ENCODE results near the gene SFXN1.

SFXN1 gene

DNA sequence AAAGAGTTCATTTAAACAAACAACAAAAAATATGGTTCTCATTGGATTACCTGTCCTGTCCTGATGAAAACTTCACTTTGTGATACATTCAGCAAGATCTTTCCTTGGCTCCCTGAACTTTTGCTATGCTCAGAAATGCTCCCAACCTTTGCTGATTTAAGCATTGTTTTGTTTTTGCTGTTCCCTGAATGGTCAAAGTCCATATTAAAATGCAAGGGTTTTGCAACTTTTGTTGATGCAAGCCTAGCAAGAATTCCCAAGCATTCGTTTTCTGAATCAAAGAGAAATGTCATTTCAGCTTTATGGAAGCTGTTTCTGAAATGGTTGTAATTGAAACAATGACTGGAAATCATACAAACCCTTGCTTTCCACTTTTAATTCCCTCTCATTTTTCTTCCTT, 3.1 kb upstream of the SFXN1 start:
- H3K79me2 ChIP-seq (ENCODE audit: insufficient read depth, low read length), result peaks cover 18% of the 10 kb centered on the region
- TF ChIP-seq, protein P1, sequence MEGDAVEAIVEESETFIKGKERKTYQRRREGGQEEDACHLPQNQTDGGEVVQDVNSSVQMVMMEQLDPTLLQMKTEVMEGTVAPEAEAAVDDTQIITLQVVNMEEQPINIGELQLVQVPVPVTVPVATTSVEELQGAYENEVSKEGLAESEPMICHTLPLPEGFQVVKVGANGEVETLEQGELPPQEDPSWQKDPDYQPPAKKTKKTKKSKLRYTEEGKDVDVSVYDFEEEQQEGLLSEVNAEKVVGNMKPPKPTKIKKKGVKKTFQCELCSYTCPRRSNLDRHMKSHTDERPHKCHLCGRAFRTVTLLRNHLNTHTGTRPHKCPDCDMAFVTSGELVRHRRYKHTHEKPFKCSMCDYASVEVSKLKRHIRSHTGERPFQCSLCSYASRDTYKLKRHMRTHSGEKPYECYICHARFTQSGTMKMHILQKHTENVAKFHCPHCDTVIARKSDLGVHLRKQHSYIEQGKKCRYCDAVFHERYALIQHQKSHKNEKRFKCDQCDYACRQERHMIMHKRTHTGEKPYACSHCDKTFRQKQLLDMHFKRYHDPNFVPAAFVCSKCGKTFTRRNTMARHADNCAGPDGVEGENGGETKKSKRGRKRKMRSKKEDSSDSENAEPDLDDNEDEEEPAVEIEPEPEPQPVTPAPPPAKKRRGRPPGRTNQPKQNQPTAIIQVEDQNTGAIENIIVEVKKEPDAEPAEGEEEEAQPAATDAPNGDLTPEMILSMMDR (conservative IDR thresholded peaks at IDR 0.05; ENCODE audit: low read length), result no peak
- TF ChIP-seq EZH2phosphoT487 (IDR thresholded peaks at IDR 0.05; ENCODE audit: borderline replicate concordance), result no peak
- no peak overlapping the region for H3K9ac ChIP-seq (ENCODE audit: low read depth, low read length, poor library complexity, severe bottlenecking)
- H2AFZ ChIP-seq (ENCODE audit: low read length), result no peak overlapping the region
- no peaks in the 10 kb centered on the region for H3K9me3 ChIP-seq (ENCODE audit: insufficient read depth, low read depth, low read length)
- no peak overlapping the region for H3K4me2 ChIP-seq (ENCODE audit: low read depth, low read length, poor library complexity, severe bottlenecking)
- no peaks in the 10 kb centered on the region for H3F3A ChIP-seq (ENCODE audit: low read depth)
- H3K4me3 ChIP-seq (ENCODE audit: low read length, poor library complexity, severe bottlenecking), result no peak overlapping the region
- no peaks in the 10 kb centered on the region for H3K36me3 ChIP-seq (ENCODE audit: insufficient read depth, low read length)
- H3K9me2 ChIP-seq (replicated peaks; ENCODE audit: low read depth, low read length), result no peaks in the 10 kb centered on the region
- no peaks in the 10 kb centered on the region for H3K27me3 ChIP-seq (ENCODE audit: insufficient read depth, low read length, poor library complexity, severe bottlenecking)
- no peaks in the 10 kb centered on the region for H3K4me1 ChIP-seq (ENCODE audit: insufficient read depth, low read length, poor library complexity, severe bottlenecking)
- peaks cover 6% of the 10 kb centered on the region for H4K20me1 ChIP-seq (ENCODE audit: insufficient read depth, low read length, poor library complexity, severe bottlenecking)

DNA sequence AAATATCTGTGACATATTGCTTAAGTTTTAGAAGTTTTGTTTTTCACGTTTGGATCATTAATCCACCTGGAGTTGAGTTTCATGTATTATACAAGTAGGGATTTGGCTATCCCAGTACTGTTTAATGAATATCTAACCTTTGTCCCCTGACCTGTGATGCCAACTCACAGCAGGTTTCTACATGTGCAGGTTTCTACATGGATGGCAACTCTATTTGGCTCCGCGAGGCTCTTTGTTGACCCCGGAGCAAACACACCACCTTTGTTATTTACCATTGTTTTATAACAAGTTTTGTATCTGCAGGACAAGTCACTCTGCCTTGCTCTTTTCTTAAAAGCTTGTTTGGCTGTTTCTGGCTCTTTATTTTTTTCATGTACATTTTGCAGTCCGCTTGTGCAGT, 920 bp upstream of the SFXN1 start:
- no peaks in the 10 kb centered on the region for H3K9me3 ChIP-seq (ENCODE audit: insufficient read depth, low read depth, low read length)
- no peak overlapping the region for H2AFZ ChIP-seq (ENCODE audit: low read length)
- peaks cover 26% of the 10 kb centered on the region for H4K20me1 ChIP-seq (ENCODE audit: insufficient read depth, low read length, poor library complexity, severe bottlenecking)
- no peaks in the 10 kb centered on the region for H3K36me3 ChIP-seq (ENCODE audit: insufficient read depth, low read length)
- H3F3A ChIP-seq (ENCODE audit: low read depth), result no peaks in the 10 kb centered on the region
- no peak overlapping the region for H3K9ac ChIP-seq (ENCODE audit: low read depth, low read length, poor library complexity, severe bottlenecking)
- peaks cover 14% of the 10 kb centered on the region for H3K4me1 ChIP-seq (ENCODE audit: insufficient read depth, low read length, poor library complexity, severe bottlenecking)
- H3K27me3 ChIP-seq (ENCODE audit: insufficient read depth, low read length, poor library complexity, severe bottlenecking), result no peaks in the 10 kb centered on the region
- TF ChIP-seq, protein P1 (conservative IDR thresholded peaks at IDR 0.05; ENCODE audit: low read length), result no peak
- no peak for TF ChIP-seq EZH2phosphoT487 (IDR thresholded peaks at IDR 0.05; ENCODE audit: borderline replicate concordance)
- no peak overlapping the region for H3K4me2 ChIP-seq (ENCODE audit: low read depth, low read length, poor library complexity, severe bottlenecking)
- peaks cover 40% of the 10 kb centered on the region for H3K79me2 ChIP-seq (ENCODE audit: insufficient read depth, low read length)
- H3K4me3 ChIP-seq (ENCODE audit: low read length, poor library complexity, severe bottlenecking), result no peak overlapping the region
- no peaks in the 10 kb centered on the region for H3K9me2 ChIP-seq (replicated peaks; ENCODE audit: low read depth, low read length)

DNA sequence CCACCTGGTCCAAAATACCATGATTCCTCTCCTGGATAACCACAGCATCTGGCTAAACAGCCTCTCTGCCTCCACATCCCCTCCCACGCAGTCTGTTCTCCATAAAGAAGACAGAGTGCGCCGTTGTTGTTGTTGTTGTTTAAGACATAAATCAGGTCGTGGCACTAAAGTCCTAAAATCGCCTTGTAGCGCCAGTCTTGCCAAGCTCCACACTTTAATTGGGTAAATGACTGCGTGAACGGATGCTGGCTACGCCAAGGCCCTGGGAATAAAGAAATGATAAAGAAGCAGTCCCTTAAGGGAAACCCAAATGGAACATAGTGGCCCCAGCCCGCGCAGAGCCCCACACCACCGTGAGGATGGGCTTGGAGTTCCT, 364 bp upstream of the SFXN1 start:
- peaks cover 45% of the 10 kb centered on the region for H3K79me2 ChIP-seq (ENCODE audit: insufficient read depth, low read length)
- no peaks in the 10 kb centered on the region for H3K9me3 ChIP-seq (ENCODE audit: insufficient read depth, low read depth, low read length)
- peak overlapping the region; percentile 84 for H2AFZ ChIP-seq (ENCODE audit: low read length)
- no peaks in the 10 kb centered on the region for H3K9me2 ChIP-seq (replicated peaks; ENCODE audit: low read depth, low read length)
- H3K4me1 ChIP-seq (ENCODE audit: insufficient read depth, low read length, poor library complexity, severe bottlenecking), result peaks cover 18% of the 10 kb centered on the region
- no peak overlapping the region for H3K9ac ChIP-seq (ENCODE audit: low read depth, low read length, poor library complexity, severe bottlenecking)
- no peaks in the 10 kb centered on the region for H3K27me3 ChIP-seq (ENCODE audit: insufficient read depth, low read length, poor library complexity, severe bottlenecking)
- no peaks in the 10 kb centered on the region for H3F3A ChIP-seq (ENCODE audit: low read depth)
- peak overlapping the region; percentile 90 for H3K4me3 ChIP-seq (ENCODE audit: low read length, poor library complexity, severe bottlenecking)
- peaks cover 32% of the 10 kb centered on the region for H4K20me1 ChIP-seq (ENCODE audit: insufficient read depth, low read length, poor library complexity, severe bottlenecking)
- no peaks in the 10 kb centered on the region for H3K36me3 ChIP-seq (ENCODE audit: insufficient read depth, low read length)
- TF ChIP-seq EZH2phosphoT487 (IDR thresholded peaks at IDR 0.05; ENCODE audit: borderline replicate concordance), result no peak
- TF ChIP-seq, protein P1 (conservative IDR thresholded peaks at IDR 0.05; ENCODE audit: low read length), result no peak
- H3K4me2 ChIP-seq (ENCODE audit: low read depth, low read length, poor library complexity, severe bottlenecking), result peak overlapping the region; percentile 67

Data from Loucy (cell line).